K562 (cell line): ENCODE data around the gene C9orf50. TPM values are rescaled to one million over a fixed set of nuclear protein-coding genes. Genes with fewer than 3 reads are reported as not detected.
A peak's percentile ranks its signal among the peaks of the same experiment; 100 is the strongest.

Experiments used
- ATAC-seq: fragments of 200-7000 bp; cut with Tn5 transposase; 3 replicates; pipeline ENCODE4 v1.9.1; 2020; ENCODE audit warnings: moderate library complexity
- BruUV-seq: library from RNA; stranded (reverse); fragments of 400-500 nt; replicated peaks from 2 replicates; lab custom pipeline; 2021; lab: Mats Ljungman, UMichigan
- CTCF ChIA-PET: fragments of 300-600 bp; formaldehyde crosslinking; extraction: SDS; loops from one replicate; lab custom pipeline; 2021; ENCODE audit warnings: low intra/inter-chr PET ratio; lab: Yijun Ruan, JAX
- POLR2A ChIA-PET: fragments of 300-600, 350-650 bp; sonication (Branson Sonifier 250); formaldehyde crosslinking; extraction: SDS; loops from one replicate; lab custom pipeline; 2021; ENCODE audit warnings: antibody characterized with exemption, inconsistent platforms; lab: Yijun Ruan, JAX
- DNase-seq, 4 experiments: peaks; one replicate each; pipeline versions ENCODE4 v3.0.0 to v3.0.0-alpha.2; 2011 to 2018; ENCODE audit warnings: low spot score in 3 of 4, mixed read lengths in 3 of 4; ENCODE audit errors: extremely low read depth in 1 of 4
- FAIRE-seq: peaks from 2 replicates; lab custom pipeline; 2011; peaks lifted over from hg19 to GRCh38; lab: Jason Lieb, UNC
- H2AFZ ChIP-seq: 2 replicates; pipeline ENCODE4 v1.6.0; 2011; ENCODE audit warnings: low read depth, low read length, control low read depth, inconsistent platforms
- H3K27ac ChIP-seq: fragments of 200-600 bp; 3 replicates; pipeline ENCODE4 v1.8.0; 2011; ENCODE audit warnings: low read depth, mild to moderate bottlenecking, control low read depth, inconsistent platforms, low read length, moderate library complexity, mixed read lengths; ENCODE audit errors: extremely low read depth
- H3K27me3 ChIP-seq, 2 experiments: fragments of 300-600 bp in 1 of 2; 2 replicates in 1 of 2; 3 replicates in 1 of 2; pipeline versions ENCODE4 v1.6.0 to v1.8.0; 2011; ENCODE audit warnings: inconsistent platforms in 2 of 2, low read length in 2 of 2, mild to moderate bottlenecking in 1 of 2, mixed read lengths in 1 of 2, moderate library complexity in 1 of 2; ENCODE audit not compliant: control insufficient read depth in 2 of 2, insufficient read depth in 2 of 2
- H3K36me3 ChIP-seq: fragments of 300-600 bp; 3 replicates; pipeline ENCODE4 v1.8.0; 2011; ENCODE audit warnings: mild to moderate bottlenecking, low read length, inconsistent platforms; ENCODE audit not compliant: control insufficient read depth, insufficient read depth
- H3K4me1 ChIP-seq, 2 experiments: fragments of 200-600 bp in 1 of 2; replicated peaks in 1 of 2; 2 replicates in 1 of 2; 3 replicates in 1 of 2; pipeline versions ENCODE4 v1.5.1 to v1.8.0; 2011; ENCODE audit warnings: inconsistent platforms in 2 of 2, low read length in 2 of 2, mild to moderate bottlenecking in 1 of 2, mixed read lengths in 1 of 2, moderate library complexity in 1 of 2; ENCODE audit not compliant: control insufficient read depth in 2 of 2, insufficient read depth in 2 of 2
- H3K4me2 ChIP-seq: 2 replicates; pipeline ENCODE4 v1.6.1; 2011; ENCODE audit warnings: low read length, control low read depth, inconsistent platforms, mixed read lengths; ENCODE audit not compliant: insufficient read depth
- H3K4me3 ChIP-seq: fragments of 200-600 bp; sonication (generic), shearing (Covaris generic); 2 replicates; pipeline ENCODE4 v1.5.1; 2016; ENCODE audit warnings: control low read depth, inconsistent platforms
- H3K79me2 ChIP-seq: fragments of 200-600 bp; 3 replicates; pipeline ENCODE4 v1.8.0; 2011; ENCODE audit warnings: low read length, inconsistent platforms; ENCODE audit not compliant: control insufficient read depth, insufficient read depth
- H3K9ac ChIP-seq, 2 experiments: 2 replicates each; pipeline versions ENCODE4 v1.6.0 to v1.6.1; 2011; ENCODE audit warnings: low read depth in 2 of 2, low read length in 2 of 2, control low read depth in 1 of 2, inconsistent platforms in 1 of 2, mild to moderate bottlenecking in 1 of 2, mixed read lengths in 1 of 2; ENCODE audit not compliant: insufficient read depth in 1 of 2
- H3K9me1 ChIP-seq: one replicate; pipeline ENCODE4 v1.6.0; 2011; ENCODE audit warnings: inconsistent platforms, mild to moderate bottlenecking, low read length, moderate library complexity; ENCODE audit not compliant: control insufficient read depth, insufficient read depth
- H3K9me3 ChIP-seq: replicated peaks from 2 replicates; pipeline ENCODE4 v1.5.1; 2011; ENCODE audit warnings: low read depth, low read length, inconsistent platforms; ENCODE audit not compliant: control insufficient read depth, insufficient read depth
- H4K20me1 ChIP-seq: replicated peaks from 2 replicates; pipeline ENCODE4 v1.6.1; 2011; ENCODE audit warnings: low read length, inconsistent platforms, mixed read lengths; ENCODE audit not compliant: control insufficient read depth, insufficient read depth
- ETV1 ChIP-seq: fragments of 450-650 bp; conservative IDR thresholded peaks from 2 replicates; pipeline ENCODE4 v1.6.1; 2016; ENCODE audit warnings: missing genetic modification characterization, control low read depth, low read depth, missing compliant biosample characterization
- KDM5B ChIP-seq: fragments of 200-600 bp; sonication (generic); IDR thresholded peaks from 2 replicates; pipeline ENCODE4 v1.6.1; 2012; ENCODE audit warnings: low read depth, mild to moderate bottlenecking, moderate library complexity, low read length, control low read depth, inconsistent platforms; ENCODE audit not compliant: insufficient replicate concordance
- PHF8 ChIP-seq: fragments of 200-600 bp; sonication (generic); IDR thresholded peaks from 2 replicates; pipeline ENCODE4 v1.6.1; 2012; ENCODE audit warnings: mixed run types, mild to moderate bottlenecking, inconsistent platforms, low read length, moderate library complexity, borderline replicate concordance
- POLR2G ChIP-seq: fragments of 200-400 bp; formaldehyde crosslinking; IDR thresholded peaks from 2 replicates; pipeline ENCODE4 v1.6.1; 2017; ENCODE audit warnings: low read depth, mild to moderate bottlenecking, antibody characterized with exemption, low read length, moderate library complexity
- RBFOX2 ChIP-seq: fragments of 200-400 bp; formaldehyde crosslinking; IDR thresholded peaks from 2 replicates; pipeline ENCODE4 v1.6.1; 2017; ENCODE audit warnings: low read depth, mild to moderate bottlenecking, low read length, moderate library complexity
- SMAD2 ChIP-seq: fragments of 150-350 bp; IDR thresholded peaks from 2 replicates; pipeline ENCODE4 v1.6.1; 2014; ENCODE audit warnings: low read depth, mild to moderate bottlenecking, low read length
- SMAD4 ChIP-seq: fragments of 250-450 bp; sonication (Bioruptor Pico); conservative IDR thresholded peaks from 2 replicates; pipeline ENCODE4 v1.8.0; 2021; ENCODE audit warnings: inconsistent platforms, mild to moderate bottlenecking, moderate library complexity
- WGBS: fragments of 100-300 bp; shearing (Covaris generic); methylation state at CpG from one replicate; pipeline ENCODE4 v1.1.6; 2016; ENCODE audit warnings: low coverage, mixed read lengths; ENCODE audit not compliant: insufficient coverage; ENCODE audit errors: missing lambda C conversion rate; 5-methylcytosine and 5-hydroxymethylcytosine counted together
- in situ Hi-C: fragments of 300-500 bp; cut with MboI; formaldehyde crosslinking; loops from 4 replicates; pipeline ENCODE4 v1.15.0; 2018; ENCODE audit warnings: inconsistent platforms, mixed read lengths
- intact Hi-C: fragments of 100-400 bp; cut with micrococcal nuclease; formaldehyde crosslinking; loops from 2 replicates; pipeline ENCODE4 v1.14.2; 2022
- polyA plus RNA-seq, 8 experiments: library from polyadenylated mRNA; depleted of rRNA in 4 of 8; stranded (reverse) in 5 of 8; unstranded in 3 of 8; fragments of >200 nt; fragmentation: Nextera tagmentation in 2 of 8; fragmentation: Illumina TruSeq in 1 of 8; extraction: Ambion mirVana in 2 of 8; extraction: Trizol in 1 of 8; gene quantifications; 2 replicates each; pipeline versions ENCODE4 v1.2.1 to v1.2.3, GENCODE V29; 2011 to 2014; ENCODE audit warnings: inconsistent platforms in 1 of 8, missing spikeins in 1 of 8
- total RNA-seq, 7 experiments: library from RNA; depleted of rRNA in 6 of 7; stranded (reverse); fragments of >200 nt in 6 of 7; fragmentation: Illumina TruSeq in 2 of 7; extraction: Trizol in 2 of 7; gene quantifications; 2 replicates each; pipeline versions ENCODE4 v1.2.1 to v1.2.3, GENCODE V29; 2011 to 2021; ENCODE audit warnings: low replicate concordance in 1 of 7
- TF ChIP-seq, protein P1 (sequence below): sonication (generic); formaldehyde crosslinking; IDR thresholded peaks from 2 replicates; pipeline ENCODE4 v1.8.0; 2022; ENCODE audit warnings: mild to moderate bottlenecking, missing genetic modification reagents
- TF ChIP-seq, protein P2 (sequence below): sonication (generic); formaldehyde crosslinking; IDR thresholded peaks from 2 replicates; pipeline ENCODE4 v1.5.0; 2020; ENCODE audit warnings: missing genetic modification reagents

Gene C9orf50
- total and polyA plus RNA-seq, 9 of the 15 experiments (the other 6 are each of a cell fraction or from before 2014, with no cell fraction given), result not detected

DNA sequence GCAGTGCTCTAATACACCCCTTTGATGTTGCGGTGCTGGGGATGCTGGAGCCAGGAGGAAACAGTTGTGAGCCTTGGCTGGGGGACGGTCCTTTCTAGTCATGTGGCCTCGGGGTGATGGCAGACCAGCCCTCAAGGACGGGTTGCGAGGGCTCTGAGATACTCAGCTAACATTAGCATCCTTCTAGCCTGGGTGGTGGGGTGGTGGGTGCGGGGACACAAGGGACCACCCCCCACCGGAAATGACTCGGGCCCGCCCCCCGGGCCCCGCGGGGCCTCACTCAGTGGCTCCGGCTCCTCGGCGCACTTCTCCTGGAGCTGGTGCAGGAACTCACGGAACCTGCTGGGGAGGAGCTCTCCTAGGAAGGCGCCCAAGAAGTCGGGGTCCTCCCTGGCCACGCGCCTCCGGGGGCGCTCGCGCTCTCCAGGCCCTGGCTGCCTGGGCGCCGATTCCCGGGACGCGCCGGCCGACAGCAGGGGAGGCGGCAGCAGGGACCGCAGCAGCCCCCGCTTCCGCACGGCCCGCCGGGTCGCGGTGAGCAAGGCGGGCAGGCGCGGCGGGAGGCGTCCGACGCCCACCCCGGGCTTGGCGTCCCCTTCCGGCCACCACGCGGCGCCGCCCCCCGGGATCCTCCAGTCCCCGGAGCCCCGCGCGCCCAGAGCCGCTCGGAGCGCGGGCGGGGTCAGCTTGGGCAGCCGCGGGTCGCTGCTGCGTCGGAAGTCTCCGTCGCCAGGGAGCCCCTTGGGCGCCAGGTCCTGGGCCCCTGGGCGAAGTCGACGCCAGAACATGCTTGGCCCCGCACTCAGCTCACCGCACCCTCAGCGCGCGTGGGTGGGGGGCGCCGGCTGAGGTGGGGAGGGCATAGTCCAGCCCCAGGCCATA lies 873 bp downstream of the C9orf50 start:
- intact Hi-C loops (no loop called here), in situ Hi-C loops (loop anchor here (5.0 to 25.0 kb wide), 2 partner anchors 283 to 488 kb away; no protein-coding TSS in a partner anchor)
- H3K27ac ChIP-seq, result no peak overlapping the region
- ChIA-PET CTCF (no interaction called here), POLR2A (interaction anchor here (0.5 to 1.0 kb wide), 4 partner anchors 15 to 489 kb away, joined by 3 to 5 read pairs (median 4); no protein-coding TSS in a partner anchor)
- no peaks in the 10 kb centered on the region for H3K36me3 ChIP-seq
- BruUV-seq, result no TSS peak
- peak; percentile 52 for FAIRE-seq
- ATAC-seq, result peak; percentile 81
- H3K4me3 ChIP-seq, result peak overlapping the region; percentile 56
- peaks cover 11 to 23% of the 10 kb centered on the region in 2 experiments for H3K4me1 ChIP-seq
- peak overlapping the region; percentile 51 to 91; a peak in 3 of 4 replicates for H3K9ac ChIP-seq
- H3K9me3 ChIP-seq, result no peaks in the 10 kb centered on the region
- H2AFZ ChIP-seq, result peak overlapping the region; percentile 85
- DNase-seq, result peak; percentile 68 to 82 (median 77)
- no peaks in the 10 kb centered on the region for H4K20me1 ChIP-seq
- no peaks in the 10 kb centered on the region for H3K9me1 ChIP-seq
- 2% methylated on average over 62 of the region's 82 CpGs for WGBS
- peaks cover 4 to 24% of the 10 kb centered on the region in 2 experiments; a peak in 4 of 5 replicates for H3K27me3 ChIP-seq
- H3K79me2 ChIP-seq, result no peaks in the 10 kb centered on the region
- peak overlapping the region; percentile 56 for H3K4me2 ChIP-seq
- peak; percentile 49 for TF ChIP-seq ETV1
- TF ChIP-seq PHF8, result peak; percentile 64; the same call in 1 of the 2 replicates
- TF ChIP-seq, protein P1, sequence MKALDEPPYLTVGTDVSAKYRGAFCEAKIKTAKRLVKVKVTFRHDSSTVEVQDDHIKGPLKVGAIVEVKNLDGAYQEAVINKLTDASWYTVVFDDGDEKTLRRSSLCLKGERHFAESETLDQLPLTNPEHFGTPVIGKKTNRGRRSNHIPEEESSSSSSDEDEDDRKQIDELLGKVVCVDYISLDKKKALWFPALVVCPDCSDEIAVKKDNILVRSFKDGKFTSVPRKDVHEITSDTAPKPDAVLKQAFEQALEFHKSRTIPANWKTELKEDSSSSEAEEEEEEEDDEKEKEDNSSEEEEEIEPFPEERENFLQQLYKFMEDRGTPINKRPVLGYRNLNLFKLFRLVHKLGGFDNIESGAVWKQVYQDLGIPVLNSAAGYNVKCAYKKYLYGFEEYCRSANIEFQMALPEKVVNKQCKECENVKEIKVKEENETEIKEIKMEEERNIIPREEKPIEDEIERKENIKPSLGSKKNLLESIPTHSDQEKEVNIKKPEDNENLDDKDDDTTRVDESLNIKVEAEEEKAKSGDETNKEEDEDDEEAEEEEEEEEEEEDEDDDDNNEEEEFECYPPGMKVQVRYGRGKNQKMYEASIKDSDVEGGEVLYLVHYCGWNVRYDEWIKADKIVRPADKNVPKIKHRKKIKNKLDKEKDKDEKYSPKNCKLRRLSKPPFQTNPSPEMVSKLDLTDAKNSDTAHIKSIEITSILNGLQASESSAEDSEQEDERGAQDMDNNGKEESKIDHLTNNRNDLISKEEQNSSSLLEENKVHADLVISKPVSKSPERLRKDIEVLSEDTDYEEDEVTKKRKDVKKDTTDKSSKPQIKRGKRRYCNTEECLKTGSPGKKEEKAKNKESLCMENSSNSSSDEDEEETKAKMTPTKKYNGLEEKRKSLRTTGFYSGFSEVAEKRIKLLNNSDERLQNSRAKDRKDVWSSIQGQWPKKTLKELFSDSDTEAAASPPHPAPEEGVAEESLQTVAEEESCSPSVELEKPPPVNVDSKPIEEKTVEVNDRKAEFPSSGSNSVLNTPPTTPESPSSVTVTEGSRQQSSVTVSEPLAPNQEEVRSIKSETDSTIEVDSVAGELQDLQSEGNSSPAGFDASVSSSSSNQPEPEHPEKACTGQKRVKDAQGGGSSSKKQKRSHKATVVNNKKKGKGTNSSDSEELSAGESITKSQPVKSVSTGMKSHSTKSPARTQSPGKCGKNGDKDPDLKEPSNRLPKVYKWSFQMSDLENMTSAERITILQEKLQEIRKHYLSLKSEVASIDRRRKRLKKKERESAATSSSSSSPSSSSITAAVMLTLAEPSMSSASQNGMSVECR (CRISPR knock-in tag), result peak; percentile 21; the same call in 1 of the 2 replicates
- TF ChIP-seq SMAD4, result peak; percentile 45; the same call in 1 of the 2 replicates
- peak; percentile 56 for TF ChIP-seq KDM5B
- TF ChIP-seq POLR2G, result peak; percentile 77
- peak; percentile 65 for TF ChIP-seq RBFOX2
- TF ChIP-seq SMAD2, result no peak
- TF ChIP-seq, protein P2, sequence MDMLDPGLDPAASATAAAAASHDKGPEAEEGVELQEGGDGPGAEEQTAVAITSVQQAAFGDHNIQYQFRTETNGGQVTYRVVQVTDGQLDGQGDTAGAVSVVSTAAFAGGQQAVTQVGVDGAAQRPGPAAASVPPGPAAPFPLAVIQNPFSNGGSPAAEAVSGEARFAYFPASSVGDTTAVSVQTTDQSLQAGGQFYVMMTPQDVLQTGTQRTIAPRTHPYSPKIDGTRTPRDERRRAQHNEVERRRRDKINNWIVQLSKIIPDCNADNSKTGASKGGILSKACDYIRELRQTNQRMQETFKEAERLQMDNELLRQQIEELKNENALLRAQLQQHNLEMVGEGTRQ (CRISPR knock-in tag), result no peak
